ENCODE results near the gene DRGX.

DRGX gene

GRCh38 chr10:49395741-49396665 lies at the start of gene DRGX:
Gene DRGX, minus strand, starts transcription at chr10:49396089. Its CDS starts 649 bp downstream, at chr10:49395440.
- no peaks in the 10 kb centered on the region for H3K9me3 ChIP-seq (ENCODE audit: severe bottlenecking)
- peak; percentile 27 for DNase-seq
- H3K27ac ChIP-seq = no peak within 1 kb of the TSS
- H3K36me3 ChIP-seq = no peaks in the 10 kb centered on the region
- H3K27me3 ChIP-seq (ENCODE audit: insufficient read depth, low read depth, severe bottlenecking) = peaks cover 62% of the 10 kb centered on the region
- H3K4me3 ChIP-seq (ENCODE audit: low read depth, low read length) = peak within 1 kb of the TSS; percentile 14
- TF ChIP-seq CTCF (IDR thresholded peaks at IDR 0.05; ENCODE audit: low read depth, low read length) = no peak

GRCh38 chr10:49444349-49444748 lies 48.5 kb upstream of the DRGX start:
- H3K9me3 ChIP-seq (ENCODE audit: severe bottlenecking) = no peaks in the 10 kb centered on the region
- H3K27ac ChIP-seq = no peak overlapping the region
- TF ChIP-seq CTCF (IDR thresholded peaks at IDR 0.05; ENCODE audit: low read depth, low read length) = no peak
- no peaks in the 10 kb centered on the region for H3K36me3 ChIP-seq
- DNase-seq = no peak
- H3K4me3 ChIP-seq (ENCODE audit: low read depth, low read length) = no peak overlapping the region
- H3K27me3 ChIP-seq (ENCODE audit: insufficient read depth, low read depth, severe bottlenecking) = no peaks in the 10 kb centered on the region

GRCh38 chr10:49442863-49443262 lies 47.0 kb upstream of the DRGX start:
- H3K27me3 ChIP-seq (ENCODE audit: insufficient read depth, low read depth, severe bottlenecking) = no peaks in the 10 kb centered on the region
- TF ChIP-seq CTCF (IDR thresholded peaks at IDR 0.05; ENCODE audit: low read depth, low read length) = no peak
- H3K4me3 ChIP-seq (ENCODE audit: low read depth, low read length) = no peak overlapping the region
- H3K36me3 ChIP-seq = no peaks in the 10 kb centered on the region
- H3K9me3 ChIP-seq (ENCODE audit: severe bottlenecking) = no peaks in the 10 kb centered on the region
- no peak overlapping the region for H3K27ac ChIP-seq
- DNase-seq = no peak

GRCh38 chr10:49441488-49442476 lies 45.9 kb upstream of the DRGX start:
- Histone ChIP-seq H3K36me3 (no peaks in the 10 kb centered on the region), H3K4me3 (ENCODE audit: low read depth, low read length) (no peak overlapping the region), H3K27ac (no peak overlapping the region), H3K9me3 (ENCODE audit: severe bottlenecking) (no peaks in the 10 kb centered on the region), H3K27me3 (ENCODE audit: insufficient read depth, low read depth, severe bottlenecking) (no peaks in the 10 kb centered on the region)
- DNase-seq = no peak
- TF ChIP-seq CTCF (IDR thresholded peaks at IDR 0.05; ENCODE audit: low read depth, low read length) = no peak

GRCh38 chr10:49435225-49435624 lies 39.3 kb upstream of the DRGX start:
- Histone ChIP-seq H3K36me3 (no peaks in the 10 kb centered on the region), H3K27me3 (ENCODE audit: insufficient read depth, low read depth, severe bottlenecking) (no peaks in the 10 kb centered on the region), H3K27ac (no peak overlapping the region), H3K4me3 (ENCODE audit: low read depth, low read length) (no peak overlapping the region), H3K9me3 (ENCODE audit: severe bottlenecking) (no peaks in the 10 kb centered on the region)
- DNase-seq = no peak
- no peak for TF ChIP-seq CTCF (IDR thresholded peaks at IDR 0.05; ENCODE audit: low read depth, low read length)
